GM10248 (cell line): ENCODE results near the gene SOCS2.
"Not testable (repeated sequence)": the region's sequence is repeated elsewhere in the genome, so short reads cannot be mapped to it uniquely, and the experiment has no call there.

Source experiments
- CTCF ChIA-PET: fragments of 300-600 bp; sonication (Branson Sonifier 250); formaldehyde crosslinking; extraction: SDS; loops from one replicate; lab custom pipeline; 2021; ENCODE audit warnings: antibody characterized with exemption; lab: Yijun Ruan, JAX
- POLR2A ChIA-PET: fragments of 350-650 bp; sonication (Branson Sonifier 250); formaldehyde crosslinking; extraction: SDS; loops from one replicate; lab custom pipeline; 2020; ENCODE audit warnings: antibody characterized with exemption; lab: Yijun Ruan, JAX
- DNase-seq: peaks from one replicate; pipeline ENCODE4 v3.0.0; 2012; ENCODE audit errors: extremely low spot score
- CTCF ChIP-seq: IDR thresholded peaks from 2 replicates; pipeline ENCODE4 v1.5.1; 2012; ENCODE audit warnings: mild to moderate bottlenecking, low read depth; ENCODE audit errors: extremely low read depth, missing control alignments, control extremely low read depth

SOCS2 gene

GRCh38 chr12:93622485-93622884, 50.0 kb downstream of the SOCS2 start:
- ChIA-PET POLR2A (no interaction called here), CTCF (no interaction called here)
- no peak for DNase-seq
- TF ChIP-seq CTCF, result no peak

GRCh38 chr12:93624595-93625294, 52.3 kb downstream of the SOCS2 start:
- CTCF ChIA-PET, result interaction anchor here (1.1 kb wide), 1 partner anchor 21 kb away, joined by 3 read pairs; no protein-coding TSS in a partner anchor
- no peak for TF ChIP-seq CTCF
- POLR2A ChIA-PET, result interaction anchor here (0.6 kb wide), 1 partner anchor 113 kb away, joined by 5 read pairs; no protein-coding TSS in a partner anchor
- peak; percentile 41 for DNase-seq

- not testable (repeated sequence) for DNase-seq
- ChIA-PET CTCF (interaction anchor here (1.1 kb wide), 1 partner anchor 20 kb away, joined by 3 read pairs; no protein-coding TSS in a partner anchor), POLR2A (interaction anchor here (0.6 kb wide), 1 partner anchor 113 kb away, joined by 5 read pairs; no protein-coding TSS in a partner anchor)
Observed at GRCh38 chr12:93625295-93625645, 52.8 kb downstream of the SOCS2 start.

GRCh38 chr12:93626160-93626559, 53.7 kb downstream of the SOCS2 start:
- ChIA-PET POLR2A (no interaction called here), CTCF (interaction anchor here (1.4 kb wide), 1 partner anchor 11 kb away, joined by 3 read pairs; no protein-coding TSS in a partner anchor)
- DNase-seq, result no peak
- TF ChIP-seq CTCF, result no peak
